ENCODE measurements around the gene KCNQ1OT1.
A peak's percentile ranks its signal among the peaks of the same experiment; 100 is the strongest.

Gene KCNQ1OT1

GRCh38 chr11:2701898-2702434 lies 2.2 kb upstream of the KCNQ1OT1 start:
- no peak for DNase-seq (ENCODE audit: low spot score)

GRCh38 chr11:2701230-2701629 lies 1.4 kb upstream of the KCNQ1OT1 start:
- DNase-seq (ENCODE audit: low spot score), result no peak

- DNase-seq (ENCODE audit: low spot score), result peak; percentile 79
These were observed 819 bp upstream of the KCNQ1OT1 start for GRCh38 chr11:2700415-2701211.

GRCh38 chr11:2699185-2699530 lies 636 bp downstream of the KCNQ1OT1 start:
- DNase-seq (ENCODE audit: low spot score), result peak; percentile 27

GRCh38 chr11:2698386-2699184 lies 1.2 kb downstream of the KCNQ1OT1 start:
- no peak for DNase-seq (ENCODE audit: low spot score)

- DNase-seq (ENCODE audit: low spot score), result no peak
These were observed 1.9 kb downstream of the KCNQ1OT1 start for GRCh38 chr11:2697866-2698265.

- DNase-seq (ENCODE audit: low spot score), result no peak
These were observed 3.3 kb downstream of the KCNQ1OT1 start for GRCh38 chr11:2696455-2696854.

- no peak for DNase-seq (ENCODE audit: low spot score)
These were observed 4.5 kb downstream of the KCNQ1OT1 start for GRCh38 chr11:2694995-2695939.

GRCh38 chr11:2694495-2694894 lies 5.3 kb downstream of the KCNQ1OT1 start:
- no peak for DNase-seq (ENCODE audit: low spot score)

- DNase-seq (ENCODE audit: low spot score), result no peak
These were observed 6.2 kb downstream of the KCNQ1OT1 start for GRCh38 chr11:2693271-2694261.

GRCh38 chr11:2691991-2692875 lies 7.6 kb downstream of the KCNQ1OT1 start:
- DNase-seq (ENCODE audit: low spot score), result no peak

- DNase-seq (ENCODE audit: low spot score), result no peak
These were observed 8.4 kb downstream of the KCNQ1OT1 start for GRCh38 chr11:2691355-2691761.

- no peak for DNase-seq (ENCODE audit: low spot score)
These were observed 9.0 kb downstream of the KCNQ1OT1 start for GRCh38 chr11:2690596-2691354.

- DNase-seq (ENCODE audit: low spot score), result no peak
These were observed 9.9 kb downstream of the KCNQ1OT1 start for GRCh38 chr11:2689651-2690575.

- DNase-seq (ENCODE audit: low spot score), result no peak
These were observed 11.2 kb downstream of the KCNQ1OT1 start for GRCh38 chr11:2688381-2689231.

- DNase-seq (ENCODE audit: low spot score), result no peak
These were observed 12.0 kb downstream of the KCNQ1OT1 start for GRCh38 chr11:2687782-2688191.

GRCh38 chr11:2687223-2687530 lies 12.6 kb downstream of the KCNQ1OT1 start:
- no peak for DNase-seq (ENCODE audit: low spot score)

Data from GM03348 (cell line).